GM13976 (cell line): ENCODE data around the gene PPFIA2.

Experiments
- DNase-seq: peaks from one replicate; pipeline ENCODE4 v3.0.0; 2012; ENCODE audit warnings: low spot score
- in situ Hi-C: fragments of 300-500 bp; cut with MboI; formaldehyde crosslinking; loops from one replicate; pipeline ENCODE4 v1.12.0; 2022; ENCODE audit warnings: low sequenced_read_pairs, mixed read lengths, inconsistent platforms; ENCODE audit not compliant: unreplicated experiment
- TF ChIP-seq, protein P1 (sequence below): IDR thresholded peaks from 2 replicates; pipeline ENCODE4 v1.5.1; 2012; ENCODE audit warnings: borderline replicate concordance, mild to moderate bottlenecking; ENCODE audit not compliant: insufficient read depth; ENCODE audit errors: extremely low read depth, missing control alignments, control extremely low read depth

The PPFIA2 gene

DNA sequence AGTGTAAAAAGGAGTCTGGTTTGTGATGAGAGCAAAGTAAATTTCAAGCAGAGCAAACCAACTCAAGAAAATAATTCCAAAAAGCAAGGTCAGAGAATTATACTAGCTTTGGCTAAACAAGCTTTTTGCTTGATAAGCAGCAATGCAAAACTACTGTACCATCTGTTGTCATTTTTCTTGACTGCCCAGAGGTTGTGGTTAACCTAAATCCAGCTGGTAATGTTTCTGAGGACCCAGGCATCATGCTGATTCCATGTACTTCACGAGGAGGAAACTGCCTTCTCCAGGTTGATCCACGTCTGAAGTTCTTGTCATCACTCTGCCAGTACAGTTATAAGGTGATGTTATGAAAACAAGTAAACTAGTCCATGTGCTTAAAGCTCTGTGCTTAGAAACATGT is 496.1 kb downstream of the PPFIA2 start:
- in situ Hi-C loops = no loop called here
- TF ChIP-seq, protein P1, sequence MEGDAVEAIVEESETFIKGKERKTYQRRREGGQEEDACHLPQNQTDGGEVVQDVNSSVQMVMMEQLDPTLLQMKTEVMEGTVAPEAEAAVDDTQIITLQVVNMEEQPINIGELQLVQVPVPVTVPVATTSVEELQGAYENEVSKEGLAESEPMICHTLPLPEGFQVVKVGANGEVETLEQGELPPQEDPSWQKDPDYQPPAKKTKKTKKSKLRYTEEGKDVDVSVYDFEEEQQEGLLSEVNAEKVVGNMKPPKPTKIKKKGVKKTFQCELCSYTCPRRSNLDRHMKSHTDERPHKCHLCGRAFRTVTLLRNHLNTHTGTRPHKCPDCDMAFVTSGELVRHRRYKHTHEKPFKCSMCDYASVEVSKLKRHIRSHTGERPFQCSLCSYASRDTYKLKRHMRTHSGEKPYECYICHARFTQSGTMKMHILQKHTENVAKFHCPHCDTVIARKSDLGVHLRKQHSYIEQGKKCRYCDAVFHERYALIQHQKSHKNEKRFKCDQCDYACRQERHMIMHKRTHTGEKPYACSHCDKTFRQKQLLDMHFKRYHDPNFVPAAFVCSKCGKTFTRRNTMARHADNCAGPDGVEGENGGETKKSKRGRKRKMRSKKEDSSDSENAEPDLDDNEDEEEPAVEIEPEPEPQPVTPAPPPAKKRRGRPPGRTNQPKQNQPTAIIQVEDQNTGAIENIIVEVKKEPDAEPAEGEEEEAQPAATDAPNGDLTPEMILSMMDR = no peak
- no peak for DNase-seq

DNA sequence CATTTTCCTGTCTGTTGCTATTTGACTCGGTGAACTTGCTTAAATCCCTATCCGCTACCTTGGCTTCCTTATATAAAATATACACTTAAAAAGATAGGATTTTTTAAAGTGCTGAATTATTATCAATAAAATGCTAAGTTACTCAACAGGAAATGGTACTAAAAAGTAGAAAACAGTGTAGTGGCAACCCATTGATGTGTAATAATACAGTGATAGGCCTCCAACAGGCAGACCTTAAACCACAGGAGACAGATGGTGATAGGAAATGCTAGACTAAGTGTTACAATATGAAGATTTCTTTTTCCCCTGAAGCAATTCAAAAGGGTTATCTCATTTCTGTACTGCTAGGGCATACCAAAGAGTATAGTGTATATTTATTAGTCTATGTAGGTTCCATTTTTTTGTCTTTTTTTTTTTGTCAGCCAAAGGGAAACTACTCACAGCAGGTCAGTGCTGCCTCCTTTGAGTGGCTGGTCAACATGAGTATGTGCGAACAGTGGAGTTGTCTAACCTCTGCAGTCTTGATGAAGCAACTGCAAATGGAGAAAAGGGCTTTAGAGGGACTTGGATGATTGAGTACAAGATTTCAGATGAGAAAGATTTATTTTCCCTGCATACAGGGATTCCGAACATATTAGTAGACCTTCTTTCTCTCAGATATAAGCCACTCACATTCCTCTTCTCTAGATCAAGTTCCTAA is 497.5 kb downstream of the PPFIA2 start:
- TF ChIP-seq, protein P1 = no peak
- in situ Hi-C loops = no loop called here
- no peak for DNase-seq

DNA sequence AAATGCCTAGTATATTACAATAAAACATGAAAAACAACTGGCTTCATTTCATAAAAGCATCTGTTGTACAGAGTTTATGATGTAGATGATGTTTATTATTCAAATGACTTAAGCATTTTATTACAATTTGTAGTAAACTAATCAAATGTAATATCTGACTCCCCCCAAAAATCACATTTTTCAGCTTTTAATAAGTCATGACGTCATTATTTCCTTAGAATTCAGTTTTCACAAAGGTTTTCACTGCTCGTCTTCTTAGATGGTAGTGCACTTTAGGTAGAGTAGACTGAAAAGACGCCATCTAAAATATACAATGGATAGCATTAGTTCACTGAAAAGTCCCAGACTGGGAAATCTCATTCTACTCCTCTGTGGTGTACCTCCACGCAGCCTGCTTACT is 499.8 kb downstream of the PPFIA2 start:
- no peak for DNase-seq
- in situ Hi-C loops = no loop called here

DNA sequence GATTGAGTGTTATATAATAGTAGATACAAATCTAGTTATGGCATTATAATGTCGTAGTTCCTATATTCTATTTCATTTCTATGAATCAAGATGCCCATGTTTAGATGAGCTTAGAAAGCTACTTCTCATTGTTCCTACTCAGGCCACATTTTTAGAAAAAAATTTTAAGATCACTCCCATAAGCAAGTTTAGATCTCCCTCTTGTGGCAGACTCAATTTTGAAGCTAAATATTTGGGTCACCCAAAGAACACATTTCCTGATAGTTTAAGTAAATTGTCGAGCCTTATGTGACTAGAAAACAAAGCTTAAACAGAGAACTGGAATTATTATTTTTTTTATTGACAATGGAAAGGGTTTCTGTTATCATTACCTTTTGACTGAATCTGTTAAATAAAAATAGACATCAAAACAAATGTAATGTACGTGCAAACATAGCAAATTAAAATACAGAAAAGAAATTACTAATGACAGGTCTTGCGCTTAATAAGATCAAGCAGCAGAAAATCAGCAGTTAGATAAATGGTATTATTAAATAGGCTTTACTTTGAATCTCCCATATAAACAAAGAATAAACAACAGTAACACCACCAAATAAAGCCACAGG is 501.1 kb downstream of the PPFIA2 start:
- DNase-seq = no peak
- in situ Hi-C loops = no loop called here
- TF ChIP-seq, protein P1 = peak; percentile 15

More for the DNA sequence above, 499.8 kb downstream of the PPFIA2 start:
- TF ChIP-seq, protein P1 = no peak

DNA sequence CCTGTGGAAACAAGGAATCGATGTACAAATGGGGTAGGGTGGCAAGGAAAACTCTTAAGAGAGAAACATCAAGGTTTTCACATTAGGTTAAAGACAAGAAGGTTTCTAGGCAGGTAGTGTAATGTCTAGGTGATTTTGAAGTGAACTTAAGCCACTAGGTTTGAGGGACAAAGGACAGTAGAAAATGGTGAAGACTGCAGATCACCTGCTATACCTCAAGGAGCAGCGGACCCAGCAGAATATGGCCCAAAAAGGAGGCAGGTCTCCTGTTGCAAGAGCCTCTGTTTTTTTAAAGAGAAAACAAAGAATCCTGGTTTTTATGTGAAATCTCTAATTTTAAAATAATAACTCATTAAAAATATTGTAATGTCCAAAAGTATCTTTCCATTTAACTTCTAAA is 503.2 kb downstream of the PPFIA2 start:
- TF ChIP-seq, protein P1 = no peak
- no peak for DNase-seq
- in situ Hi-C loops = no loop called here

DNA sequence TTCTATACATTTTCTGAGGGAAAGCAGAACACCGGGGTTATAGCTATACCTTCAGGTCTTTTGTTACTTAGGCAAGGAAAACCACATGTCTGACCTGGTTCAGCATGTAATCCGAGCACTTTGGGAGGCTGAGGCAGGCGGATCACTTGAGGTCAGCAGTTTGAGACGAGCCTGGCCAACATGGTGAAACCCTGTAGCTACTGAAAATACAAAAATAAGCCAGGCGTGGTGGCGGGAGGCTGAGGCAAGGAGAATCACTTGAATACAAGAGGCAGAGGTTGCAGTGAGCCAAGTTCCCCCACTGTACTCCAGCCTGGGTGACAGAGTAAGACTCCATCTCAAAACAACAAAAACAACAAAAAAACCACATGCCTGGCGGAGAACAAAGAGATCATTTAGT is 503.7 kb downstream of the PPFIA2 start:
- TF ChIP-seq, protein P1 = no peak
- in situ Hi-C loops = no loop called here
- DNase-seq = no peak
